HEK293 (cell line): ENCODE results near the gene DOK1.

ENCODE experiments used
- KLF1 ChIP-seq: fragments of 450-650 bp; formaldehyde crosslinking; IDR thresholded peaks from 2 replicates; pipeline ENCODE4 v1.5.1; 2016; ENCODE audit warnings: missing biosample characterization, missing genetic modification characterization
- KLF9 ChIP-seq: fragments of 450-650 bp; formaldehyde crosslinking; IDR thresholded peaks from 2 replicates; pipeline ENCODE4 v1.5.1; 2016; ENCODE audit warnings: missing biosample characterization, missing genetic modification characterization, low read depth
- PRDM2 ChIP-seq: fragments of 450-650 bp; formaldehyde crosslinking; IDR thresholded peaks from 2 replicates; pipeline ENCODE4 v1.5.1; 2016; ENCODE audit warnings: missing biosample characterization, missing genetic modification characterization, borderline replicate concordance
- SETDB1 ChIP-seq: IDR thresholded peaks from one replicate; pipeline ENCODE4 v1.6.1; 2017; ENCODE audit warnings: mild to moderate bottlenecking, low read length, moderate library complexity, mixed read lengths; ENCODE audit not compliant: insufficient read length
- SP7 ChIP-seq: fragments of 450-650 bp; formaldehyde crosslinking; IDR thresholded peaks from 2 replicates; pipeline ENCODE4 v1.5.1; 2016; ENCODE audit warnings: missing biosample characterization, missing genetic modification characterization
- TCF7L2 ChIP-seq: IDR thresholded peaks from 2 replicates; pipeline ENCODE4 v1.6.1; 2011; ENCODE audit warnings: low read depth, mild to moderate bottlenecking, inconsistent platforms, low read length, moderate library complexity, borderline replicate concordance
- ZBTB10 ChIP-seq: fragments of 450-650 bp; formaldehyde crosslinking; IDR thresholded peaks from 2 replicates; pipeline ENCODE4 v1.5.1; 2016; ENCODE audit warnings: missing biosample characterization, missing genetic modification characterization
- ZBTB26 ChIP-seq: fragments of 450-650 bp; formaldehyde crosslinking; optimal IDR thresholded peaks from 2 replicates; pipeline ENCODE3; 2016; ENCODE audit warnings: missing biosample characterization, mild to moderate bottlenecking, missing genetic modification characterization
- ZFP37 ChIP-seq: fragments of 450-650 bp; formaldehyde crosslinking; IDR thresholded peaks from 2 replicates; pipeline ENCODE4 v1.5.1; 2016; ENCODE audit warnings: missing biosample characterization, missing genetic modification characterization
- ZFP69B ChIP-seq: fragments of 450-650 bp; formaldehyde crosslinking; IDR thresholded peaks from 2 replicates; pipeline ENCODE4 v1.5.1; 2016; ENCODE audit warnings: missing biosample characterization, missing genetic modification characterization
- ZNF169 ChIP-seq: fragments of 450-650 bp; formaldehyde crosslinking; IDR thresholded peaks from 2 replicates; pipeline ENCODE4 v1.5.1; 2016; ENCODE audit warnings: missing biosample characterization, missing genetic modification characterization
- ZNF302 ChIP-seq: fragments of 450-650 bp; formaldehyde crosslinking; IDR thresholded peaks from 2 replicates; pipeline ENCODE4 v1.5.1; 2016; ENCODE audit warnings: missing biosample characterization, missing genetic modification characterization, low read depth
- ZNF335 ChIP-seq: fragments of 450-650 bp; formaldehyde crosslinking; conservative IDR thresholded peaks from 2 replicates; pipeline ENCODE4 v1.5.1; 2016; ENCODE audit warnings: missing biosample characterization, missing genetic modification characterization
- ZNF354C ChIP-seq: fragments of 450-650 bp; formaldehyde crosslinking; IDR thresholded peaks from 2 replicates; pipeline ENCODE4 v1.5.1; 2016; ENCODE audit warnings: missing biosample characterization, missing genetic modification characterization, low read depth, borderline replicate concordance
- ZNF398 ChIP-seq: fragments of 450-650 bp; formaldehyde crosslinking; IDR thresholded peaks from 2 replicates; pipeline ENCODE4 v1.5.1; 2017; ENCODE audit warnings: missing biosample characterization, missing genetic modification characterization
- ZNF513 ChIP-seq: fragments of 450-650 bp; IDR thresholded peaks from 2 replicates; pipeline ENCODE4 v1.5.1; 2018; ENCODE audit warnings: missing biosample characterization, missing genetic modification characterization
- ZNF626 ChIP-seq: fragments of 450-650 bp; sonication (Bioruptor Pico); formaldehyde crosslinking; IDR thresholded peaks from 2 replicates; pipeline ENCODE4 v1.5.1; 2018; ENCODE audit warnings: missing biosample characterization, missing genetic modification characterization, inconsistent platforms
- ZNF629 ChIP-seq: fragments of 450-650 bp; formaldehyde crosslinking; IDR thresholded peaks from 2 replicates; pipeline ENCODE4 v1.5.1; 2017; ENCODE audit warnings: missing biosample characterization, missing genetic modification characterization
- ZNF658 ChIP-seq: fragments of 450-650 bp; formaldehyde crosslinking; IDR thresholded peaks from 2 replicates; pipeline ENCODE4; 2016; ENCODE audit warnings: missing biosample characterization, missing genetic modification characterization
- ZNF704 ChIP-seq: fragments of 450-650 bp; formaldehyde crosslinking; IDR thresholded peaks from 2 replicates; pipeline ENCODE4 v1.5.1; 2016; ENCODE audit warnings: missing biosample characterization, missing genetic modification characterization
- ZNF777 ChIP-seq: fragments of 450-650 bp; formaldehyde crosslinking; IDR thresholded peaks from 2 replicates; pipeline ENCODE4 v1.5.1; 2017; ENCODE audit warnings: missing biosample characterization, missing genetic modification characterization, borderline replicate concordance

Gene DOK1

GRCh38 chr2:74529357-74530238 lies 24.9 kb upstream of the DOK1 start, which contains the start of the genes AUP1 and HTRA2 (continued):
- TF ChIP-seq PRDM2 (tag by site-specific recombination) (no peak), SETDB1 (no peak), KLF9 (tag by site-specific recombination) (peak; percentile 26; the same call in 1 of the 2 replicates), ZNF169 (tag by site-specific recombination) (no peak), ZFP37 (tag by site-specific recombination) (peak; percentile 74; the same call in 1 of the 2 replicates), ZNF658 (no peak), ZNF629 (tag by site-specific recombination) (peak; percentile 27; the same call in 1 of the 2 replicates), ZBTB10 (tag by site-specific recombination) (peak; percentile 95), ZBTB26 (peak; percentile 83), ZNF777 (0 out of 2 replicates have a peak, but pooled peaks have one; percentile 16), ZNF335 (tag by site-specific recombination) (peak; percentile 88), KLF1 (tag by site-specific recombination) (peak; percentile 10; the same call in 1 of the 2 replicates), ZFP69B (no peak), ZNF704 (tag by site-specific recombination) (no peak), ZNF354C (tag by site-specific recombination) (no peak), SP7 (tag by site-specific recombination) (no peak; the same call in none of the 2 replicates), ZNF626 (no peak), ZNF302 (tag by site-specific recombination) (no peak), TCF7L2 (no peak), ZNF513 (tag by site-specific recombination) (no peak), ZNF398 (tag by site-specific recombination) (no peak)
